IMR-90 (cell line): ENCODE data around the gene ADCY9. TPM values are rescaled to one million over a fixed set of nuclear protein-coding genes. Genes with fewer than 3 reads are reported as not detected.

Experiments
- ATAC-seq: fragments of 200-7000 bp; cut with Tn5 transposase; 2 replicates; pipeline ENCODE4 v1.9.1; 2020; ENCODE audit warnings: low read depth, mild to moderate bottlenecking, moderate library complexity
- BruUV-seq: library from RNA; stranded (reverse); fragments of 400-500 nt; replicated peaks from 2 replicates; lab custom pipeline; 2021; lab: Mats Ljungman, UMichigan
- CTCF ChIA-PET: fragments of 300-600 bp; formaldehyde crosslinking; extraction: SDS; loops from one replicate; lab custom pipeline; 2021; ENCODE audit warnings: antibody characterized with exemption; lab: Yijun Ruan, JAX
- POLR2A ChIA-PET: fragments of 300-600 bp; sonication (Branson Sonifier 250); formaldehyde crosslinking; loops from one replicate; lab custom pipeline; 2022; ENCODE audit warnings: antibody characterized with exemption; ENCODE audit not compliant: unreplicated experiment; lab: Charles Lee
- DNase-seq: peaks from one replicate; pipeline ENCODE4 v3.0.0; 2013
- H2AFZ ChIP-seq: replicated peaks from 2 replicates; pipeline ENCODE3; 2013; ENCODE audit warnings: low read length, mild to moderate bottlenecking; ENCODE audit not compliant: poor library complexity
- H2AK5ac ChIP-seq: 2 replicates; pipeline ENCODE4 v1.6.1; 2013; ENCODE audit warnings: low read depth, low read length, inconsistent platforms
- H2AK9ac ChIP-seq: replicated peaks from 2 replicates; pipeline ENCODE3; 2013; ENCODE audit warnings: mild to moderate bottlenecking, low read depth, low read length, moderate library complexity; ENCODE audit not compliant: poor library complexity
- H2BK120ac ChIP-seq: 2 replicates; pipeline ENCODE4 v1.6.1; 2013; ENCODE audit warnings: low read depth, low read length, inconsistent platforms
- H2BK15ac ChIP-seq: 3 replicates; pipeline ENCODE4 v1.6.1; 2013; ENCODE audit warnings: low read depth, low read length, inconsistent platforms
- H2BK20ac ChIP-seq: 2 replicates; pipeline ENCODE4 v1.6.1; 2013; ENCODE audit warnings: low read depth, mild to moderate bottlenecking, inconsistent platforms, low read length, moderate library complexity
- H2BK5ac ChIP-seq: 2 replicates; pipeline ENCODE4 v1.6.1; 2013; ENCODE audit warnings: mild to moderate bottlenecking, low read depth, low read length, inconsistent platforms; ENCODE audit not compliant: poor library complexity, severe bottlenecking
- H3K14ac ChIP-seq: replicated peaks from 2 replicates; pipeline ENCODE4 v1.6.1; 2013; ENCODE audit warnings: low read depth, low read length, inconsistent platforms
- H3K18ac ChIP-seq: 2 replicates; pipeline ENCODE4 v1.6.1; 2013; ENCODE audit warnings: low read depth, low read length, control low read depth
- H3K23ac ChIP-seq: 2 replicates; pipeline ENCODE4 v1.6.1; 2013; ENCODE audit warnings: low read depth, low read length, inconsistent platforms
- H3K27ac ChIP-seq: 2 replicates; pipeline ENCODE4 v1.5.1; 2013; ENCODE audit warnings: mild to moderate bottlenecking, control low read depth, low read length; ENCODE audit not compliant: insufficient read depth
- H3K27me3 ChIP-seq: 2 replicates; pipeline ENCODE4 v1.6.1; 2013; ENCODE audit warnings: low read length; ENCODE audit not compliant: control insufficient read depth, insufficient read depth
- H3K36me3 ChIP-seq: 2 replicates; pipeline ENCODE4 v1.6.1; 2013; ENCODE audit warnings: low read length, mixed read lengths; ENCODE audit not compliant: control insufficient read depth, insufficient read depth
- H3K4ac ChIP-seq: 2 replicates; pipeline ENCODE4 v1.6.1; 2013; ENCODE audit warnings: low read depth, low read length, inconsistent platforms
- H3K4me1 ChIP-seq: 2 replicates; pipeline ENCODE4 v1.6.1; 2013; ENCODE audit warnings: low read length, mixed read lengths; ENCODE audit not compliant: control insufficient read depth, insufficient read depth
- H3K4me2 ChIP-seq: 2 replicates; pipeline ENCODE4 v1.6.1; 2013; ENCODE audit warnings: low read depth, mild to moderate bottlenecking, control low read depth, low read length, moderate library complexity
- H3K4me3 ChIP-seq: 2 replicates; pipeline ENCODE4 v1.5.1; 2013; ENCODE audit warnings: low read depth, mild to moderate bottlenecking, control low read depth, low read length, moderate library complexity; ENCODE audit not compliant: insufficient read depth
- H3K56ac ChIP-seq: 2 replicates; pipeline ENCODE4 v1.6.1; 2013; ENCODE audit warnings: low read length, inconsistent platforms; ENCODE audit not compliant: insufficient read depth; ENCODE audit errors: extremely low read depth
- H3K79me1 ChIP-seq, 2 experiments: 2 replicates each; pipeline ENCODE4 v1.6.1; 2013; ENCODE audit warnings: low read length in 2 of 2, inconsistent platforms in 1 of 2, low read depth in 1 of 2
- H3K9ac ChIP-seq: 2 replicates; pipeline ENCODE4 v1.6.1; 2013; ENCODE audit warnings: low read depth, low read length, control low read depth
- H3K9me1 ChIP-seq: 2 replicates; pipeline ENCODE4 v1.6.1; 2013; ENCODE audit warnings: low read length, inconsistent platforms; ENCODE audit not compliant: insufficient read depth
- H3K9me3 ChIP-seq: 2 replicates; pipeline ENCODE4 v1.6.1; 2013; ENCODE audit warnings: low read length; ENCODE audit not compliant: control insufficient read depth, insufficient read depth
- H4K20me1 ChIP-seq: 2 replicates; pipeline ENCODE4 v1.6.1; 2013; ENCODE audit warnings: low read length, inconsistent platforms; ENCODE audit not compliant: insufficient read depth
- H4K5ac ChIP-seq: 2 replicates; pipeline ENCODE4 v1.6.1; 2013; ENCODE audit warnings: mild to moderate bottlenecking, low read depth, low read length, control low read depth
- H4K8ac ChIP-seq, 2 experiments: 2 replicates each; pipeline ENCODE4 v1.6.1; 2013; ENCODE audit warnings: low read depth in 2 of 2, low read length in 2 of 2, control low read depth in 1 of 2, inconsistent platforms in 1 of 2
- H4K91ac ChIP-seq: 2 replicates; pipeline ENCODE4 v1.6.1; 2013; ENCODE audit warnings: low read depth, low read length, inconsistent platforms; ENCODE audit not compliant: insufficient read depth
- CEBPB ChIP-seq: IDR thresholded peaks from 2 replicates; pipeline ENCODE4 v1.6.1; 2012; ENCODE audit warnings: low read depth, low read length, improper control_type of control experiment
- CHD1 ChIP-seq: IDR thresholded peaks from 2 replicates; pipeline ENCODE4 v1.6.1; 2012; ENCODE audit warnings: low read depth, low read length, improper control_type of control experiment
- MAFK ChIP-seq: IDR thresholded peaks from 2 replicates; pipeline ENCODE4 v1.6.1; 2012; ENCODE audit warnings: low read depth, low read length, improper control_type of control experiment
- MXI1 ChIP-seq: IDR thresholded peaks from 2 replicates; pipeline ENCODE4 v1.6.1; 2012; ENCODE audit warnings: low read depth, mild to moderate bottlenecking, low read length, moderate library complexity, borderline replicate concordance
- RCOR1 ChIP-seq: IDR thresholded peaks from 2 replicates; pipeline ENCODE4 v1.6.1; 2012; ENCODE audit warnings: mild to moderate bottlenecking, low read length, improper control_type of control experiment; ENCODE audit not compliant: insufficient replicate concordance
- RFX5 ChIP-seq: IDR thresholded peaks from 2 replicates; pipeline ENCODE4 v1.8.0; 2012; ENCODE audit warnings: low read depth, mild to moderate bottlenecking, low read length, moderate library complexity
- SMC3 ChIP-seq: fragments of 150-350 bp; IDR thresholded peaks from 2 replicates; pipeline ENCODE4 v1.6.1; 2016; ENCODE audit warnings: low read depth, mild to moderate bottlenecking, antibody characterized with exemption, low read length, moderate library complexity
- USF2 ChIP-seq: fragments of 150-350 bp; IDR thresholded peaks from 2 replicates; pipeline ENCODE4 v1.6.1; 2017; ENCODE audit warnings: mild to moderate bottlenecking, antibody characterized with exemption, low read length, low read depth
- WGBS, 2 experiments: methylation state at CpG; one replicate each; pipeline versions ENCODE4 v1.1.5 to v1.1.7; 2013; ENCODE audit warnings: missing lambda C conversion rate in 2 of 2; ENCODE audit not compliant: insufficient read length in 1 of 2; ENCODE audit errors: extremely low coverage in 2 of 2; 5-methylcytosine and 5-hydroxymethylcytosine counted together
- dilution Hi-C: fragments of 300-500 bp; cut with HindIII; formaldehyde crosslinking; loops from one replicate; pipeline ENCODE4 v1.14.3; 2018; ENCODE audit warnings: low sequenced_read_pairs; ENCODE audit not compliant: unreplicated experiment
- in situ Hi-C: fragments of 300-500 bp; cut with MboI; formaldehyde crosslinking; loops from 3 replicates; pipeline ENCODE4 v1.14.3; 2019; ENCODE audit warnings: low sequenced_read_pairs, inconsistent platforms, mixed read lengths
- intact Hi-C: fragments of 100-400 bp; cut with micrococcal nuclease; formaldehyde crosslinking; loops from 2 replicates; pipeline ENCODE4 v1.10.0; 2022
- polyA plus RNA-seq, 3 experiments: library from polyadenylated mRNA; depleted of rRNA; stranded (reverse); fragments of >200 nt; gene quantifications; 2 replicates each; pipeline ENCODE4 v1.2.3, GENCODE V29; 2012; ENCODE audit warnings: low replicate concordance in 1 of 3
- total RNA-seq: library from RNA; depleted of rRNA; stranded (reverse); fragments of >200 nt; gene quantifications from 2 replicates; pipeline ENCODE4 v1.2.3, GENCODE V29; 2012

Gene ADCY9
- total and polyA plus RNA-seq, 2 of the 4 experiments (the other 2 are of a cell fraction): 5.4 to 12.5 TPM

DNA sequence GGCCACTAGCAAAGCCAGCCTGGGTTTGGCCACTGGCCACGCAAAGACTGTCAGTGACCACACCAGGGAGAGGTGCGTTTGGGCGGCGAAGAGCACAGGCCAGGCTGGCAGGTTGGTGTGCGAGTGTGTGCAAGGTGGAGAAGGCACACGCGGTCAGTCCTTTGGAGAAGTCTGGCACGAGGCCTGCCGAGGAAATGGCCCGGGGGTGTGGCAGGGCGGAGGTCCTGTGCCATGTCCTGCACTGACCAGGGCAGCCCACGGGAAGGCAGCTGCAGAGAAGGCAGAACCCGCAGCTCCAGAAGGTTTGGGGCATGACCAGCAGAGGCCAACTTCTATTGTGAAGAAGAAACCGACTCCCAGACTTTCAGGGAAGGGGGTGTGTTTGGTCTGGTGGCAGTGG lies 90.8 kb downstream of the ADCY9 start:
- CTCF ChIA-PET: no interaction called here
- DNase-seq: no peak
- Histone ChIP-seq H3K36me3 (no peaks in the 10 kb centered on the region; the same call in 1 of the 2 replicates), H3K4me1 (peaks cover 6% of the 10 kb centered on the region), H3K23ac (no peak overlapping the region), H3K27ac (no peak overlapping the region), H4K5ac (no peak overlapping the region), H2BK120ac (no peak overlapping the region), H3K14ac (no peak overlapping the region), H2BK20ac (no peak overlapping the region), H3K4ac (no peak overlapping the region), H3K9me1 (peaks cover 11% of the 10 kb centered on the region), H3K9me3 (no peaks in the 10 kb centered on the region), H4K91ac (no peak overlapping the region), H3K9ac (no peak overlapping the region), H3K56ac (no peak overlapping the region), H3K79me1 (peaks cover 33 to 67% of the 10 kb centered on the region in 2 experiments; a peak in 3 of 4 replicates), H4K8ac (no peak overlapping the region), H3K18ac (no peak overlapping the region), H3K27me3 (no peaks in the 10 kb centered on the region), H2BK15ac (no peak overlapping the region), H3K4me2 (no peak overlapping the region), H3K4me3 (no peak overlapping the region), H2AK9ac (no peak overlapping the region), H2BK5ac (no peak overlapping the region), H2AFZ (no peak overlapping the region), H2AK5ac (no peak overlapping the region), H4K20me1 (no peaks in the 10 kb centered on the region)
- dilution Hi-C loops (no loop called here), intact Hi-C loops (no loop called here), in situ Hi-C loops (no loop called here)
- no TSS peak for BruUV-seq
- POLR2A ChIA-PET: no interaction called here
- no peak for ATAC-seq
- WGBS, 2 experiments: 90% methylated on average over 7 of the region's 14 CpGs; no CpG with 5 or more reads in 1 of the 2 experiments
- TF ChIP-seq CHD1 (no peak), CEBPB (no peak), SMC3 (no peak), MAFK (no peak), USF2 (no peak), MXI1 (no peak), RFX5 (no peak), RCOR1 (no peak)
